Lung (tissue), 12 donors: ENCODE data around the gene PLCG2. TPM values are rescaled to one million over a fixed set of nuclear protein-coding genes. Genes with fewer than 3 reads are reported as not detected.

Source experiments
- ATAC-seq: fragments of 200-7000 bp; cut with Tn5 transposase; one replicate; pipeline ENCODE4 v1.9.1; 2020; ENCODE audit warnings: moderate number of reproducible peaks; ENCODE audit not compliant: insufficient read depth, low FRiP score
- DNase-seq, 3 donors: peaks; one replicate each; pipeline ENCODE4 v3.0.0-alpha.2; 2013 to 2017
- H3K27ac ChIP-seq, 2 donors: one replicate each; pipeline ENCODE4 v1.5.1; 2013; ENCODE audit warnings: mild to moderate bottlenecking in 2 of 2, moderate library complexity in 2 of 2, control low read depth in 1 of 2, inconsistent platforms in 1 of 2, low read depth in 1 of 2, low read length in 1 of 2
- H3K27me3 ChIP-seq, 3 donors: one replicate each; pipeline ENCODE4 v1.5.1; 2013; ENCODE audit warnings: low read length in 2 of 3; ENCODE audit not compliant: control insufficient read depth in 3 of 3, insufficient read depth in 3 of 3
- H3K36me3 ChIP-seq, 4 donors: one replicate each; pipeline ENCODE4 v1.5.1; 2013; ENCODE audit warnings: low read length in 4 of 4, mild to moderate bottlenecking in 1 of 4, moderate library complexity in 1 of 4; ENCODE audit not compliant: control insufficient read depth in 4 of 4, insufficient read depth in 4 of 4
- H3K4me1 ChIP-seq, 5 donors: one replicate each; pipeline ENCODE4 v1.5.1; 2013; ENCODE audit warnings: low read length in 5 of 5, mild to moderate bottlenecking in 2 of 5, moderate library complexity in 1 of 5; ENCODE audit not compliant: control insufficient read depth in 5 of 5, insufficient read depth in 5 of 5
- H3K4me3 ChIP-seq: one replicate; pipeline ENCODE4 v1.5.1; 2013; ENCODE audit warnings: mild to moderate bottlenecking, control low read depth, moderate library complexity
- H3K9ac ChIP-seq, 2 donors: one replicate each; pipeline ENCODE4 v1.5.1; 2013; ENCODE audit warnings: low read length in 2 of 2, control low read depth in 1 of 2; ENCODE audit not compliant: insufficient read depth in 1 of 2
- H3K9me3 ChIP-seq, 4 donors: one replicate each; pipeline ENCODE4 v1.5.1; 2013; ENCODE audit warnings: low read length in 3 of 4, mild to moderate bottlenecking in 1 of 4, moderate library complexity in 1 of 4; ENCODE audit not compliant: control insufficient read depth in 4 of 4, insufficient read depth in 3 of 4
- CTCF ChIP-seq: IDR thresholded peaks from 2 replicates; pipeline ENCODE4 v1.5.1; 2012; ENCODE audit warnings: mild to moderate bottlenecking; ENCODE audit errors: control extremely low read depth, extremely low read depth
- WGBS, 2 donors: extraction: QIAGEN DNeasy Blood & Tissue Kit; methylation state at CpG; one replicate each; pipeline ENCODE4 v1.1.7; 2013; 5-methylcytosine and 5-hydroxymethylcytosine counted together
- polyA plus RNA-seq, 2 donors: library from polyadenylated mRNA; stranded (reverse); fragments of 200-250 nt; gene quantifications; one replicate each; pipeline ENCODE4 v1.2.1, GENCODE V29; 2013
- total RNA-seq, 2 donors: library from RNA; depleted of rRNA in 1 of 2; stranded (reverse); fragments of >200 nt in 1 of 2; gene quantifications; one replicate each; pipeline ENCODE4 v1.2.1, GENCODE V29; 2014 to 2021
- donor health status: control.
- donor health status: control.
- donor health status: Bipolar disorder and iron deficiency.
- donor health status: healthy.
- donor health status: DM: yes; HTN: yes; CAD: no.

Gene PLCG2
- total and polyA plus RNA-seq, 4 donors, result 8.8 to 41.0 (median 29.4) TPM

GRCh38 chr16:81927561-81928185 lies 148.6 kb downstream of the PLCG2 start:
- Histone ChIP-seq H3K9me3 (no peaks in the 10 kb centered on the region), H3K27ac (no peak overlapping the region), H3K27me3 (no peaks in the 10 kb centered on the region), H3K36me3 (peaks cover 0 to 9% (median 0%) of the 10 kb centered on the region in 4 donors), H3K4me1 (no peaks in the 10 kb centered on the region), H3K4me3 (no peak overlapping the region), H3K9ac (no peak overlapping the region)
- ATAC-seq (no peak), DNase-seq (no peak)
- WGBS, 2 donors, result 92 to 94% methylated on average over 5 of the region's 5 CpGs
- no peak for TF ChIP-seq CTCF

- DNase-seq (no peak), ATAC-seq (no peak)
- TF ChIP-seq CTCF, result no peak
- no peaks in the 10 kb centered on the region for H3K4me1 ChIP-seq
- 89% methylated on average over 16 of the region's 16 CpGs for WGBS, 2 donors
- no peaks in the 10 kb centered on the region for H3K27me3 ChIP-seq
- H3K9ac ChIP-seq, result no peak overlapping the region
- H3K9me3 ChIP-seq, result no peaks in the 10 kb centered on the region
- no peak overlapping the region for H3K4me3 ChIP-seq
- no peak overlapping the region for H3K27ac ChIP-seq
- H3K36me3 ChIP-seq, result peaks cover 0 to 6% (median 0%) of the 10 kb centered on the region in 4 donors
These were observed 149.3 kb downstream of the PLCG2 start for GRCh38 chr16:81928271-81928918.

- 46 to 62% methylated on average over 8 of the region's 8 CpGs for WGBS, 2 donors
- no peaks in the 10 kb centered on the region for H3K9me3 ChIP-seq
- no peak overlapping the region for H3K4me3 ChIP-seq
- ATAC-seq, result no peak
- no peak overlapping the region for H3K9ac ChIP-seq
- TF ChIP-seq CTCF, result no peak
- H3K27me3 ChIP-seq, result no peaks in the 10 kb centered on the region
- no peak for DNase-seq
- no peak overlapping the region for H3K27ac ChIP-seq
- no peaks in the 10 kb centered on the region for H3K4me1 ChIP-seq
- H3K36me3 ChIP-seq, result peaks cover 0 to 6% (median 0%) of the 10 kb centered on the region in 4 donors
These were observed 149.9 kb downstream of the PLCG2 start for GRCh38 chr16:81928975-81929374.
